Right ventricle myocardium inferior (tissue), 1 donor: Measurements from ENCODE around the gene MUSTN1. TPM values are rescaled to one million over a fixed set of nuclear protein-coding genes. Genes with fewer than 3 reads are reported as not detected.

Experiments
- ATAC-seq: fragments of 200-7000 bp; cut with Tn5 transposase; one replicate; pipeline ENCODE4 v1.9.1; 2020; ENCODE audit warnings: mild to moderate bottlenecking, moderate library complexity
- DNase-seq: peaks from one replicate; pipeline ENCODE4 v3.0.0; 2021; ENCODE audit errors: missing footprints
- intact Hi-C: fragments of 100-400 bp; cut with DNase I; formaldehyde crosslinking; loops from one replicate; pipeline ENCODE4 v1.11.0; 2022
- total RNA-seq: library from RNA; stranded (reverse); fragmentation: NEBNext Ultra II Directional; extraction: Animal tissue kit (Norgen Biotek cat#: 25700); gene quantifications from one replicate; pipeline ENCODE4 v1.2.1, GENCODE V29; 2021
- donor health status: DM: no; HTN: yes; CAD: no; lungs with severe emphysema.

Gene MUSTN1
- total RNA-seq, 1 donor from 2014 or later, result 26.5 TPM

DNA sequence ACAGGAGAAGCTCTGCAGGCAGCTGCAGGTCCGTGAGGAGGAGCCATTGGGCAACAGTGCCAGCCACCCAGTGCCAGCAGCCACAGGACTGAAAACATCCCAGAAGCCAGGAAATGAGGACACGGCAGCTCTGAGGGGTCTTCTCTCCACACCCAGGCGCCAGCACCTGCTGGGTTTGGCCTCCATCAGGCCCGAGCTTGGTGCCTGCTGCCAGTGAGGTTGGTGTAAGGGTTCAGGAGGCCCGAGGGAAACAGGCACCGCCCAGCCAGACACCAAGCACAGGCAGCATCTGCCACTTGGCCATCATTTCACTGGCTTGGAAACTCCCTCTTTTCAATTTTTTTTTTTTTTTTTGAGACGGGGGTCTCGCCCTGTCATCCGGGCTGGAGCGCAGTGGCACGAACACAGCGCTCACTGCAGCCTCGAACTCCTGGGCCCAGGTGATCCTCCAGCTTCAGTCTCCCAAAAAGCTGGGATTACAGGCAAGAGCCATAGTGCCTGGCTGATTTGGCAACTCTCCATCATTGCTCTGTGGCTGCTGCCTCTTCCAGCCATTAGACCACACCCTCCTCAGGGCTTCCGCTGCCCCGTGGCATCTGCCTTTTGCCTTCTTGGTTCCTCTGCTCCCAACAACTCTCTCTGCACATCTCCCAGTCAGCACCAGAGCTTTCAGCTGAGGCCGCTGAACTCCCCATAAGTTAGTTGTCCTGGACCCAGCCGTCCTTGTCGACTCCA lies 41.7 kb downstream of the MUSTN1 start:
- ATAC-seq, result no peak
- peak; percentile 25 for DNase-seq
- intact Hi-C loops, result no loop called here

- DNase-seq (peak; percentile 26), ATAC-seq (no peak)
- intact Hi-C loops, result no loop called here
Measured at GRCh38 chr3:52792413-52792812, 42.4 kb downstream of the MUSTN1 start.

GRCh38 chr3:52791928-52792327 lies 42.9 kb downstream of the MUSTN1 start:
- intact Hi-C loops, result no loop called here
- DNase-seq (no peak), ATAC-seq (no peak)

DNA sequence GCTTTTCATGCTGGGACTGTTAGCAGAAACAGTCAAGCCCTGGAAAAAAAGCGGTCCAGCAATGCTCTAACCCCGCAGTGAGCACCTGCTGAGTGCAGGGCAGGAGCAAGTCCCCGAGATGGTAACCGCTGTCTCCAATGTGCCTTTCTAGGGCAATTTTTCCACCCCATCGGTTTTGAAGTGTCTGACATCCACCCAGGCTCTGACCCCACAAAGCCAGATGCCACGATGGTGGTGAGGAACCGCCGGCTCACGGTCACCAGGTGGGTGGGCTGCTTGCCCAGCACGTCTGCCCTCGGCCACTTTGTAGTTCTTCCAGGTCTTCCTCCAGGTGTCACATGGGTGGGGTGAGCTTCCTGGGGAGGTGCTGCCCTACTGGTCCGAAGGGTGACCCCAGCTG lies 43.5 kb downstream of the MUSTN1 start:
- DNase-seq (peak; percentile 45), ATAC-seq (no peak)
- intact Hi-C loops, result no loop called here

DNA sequence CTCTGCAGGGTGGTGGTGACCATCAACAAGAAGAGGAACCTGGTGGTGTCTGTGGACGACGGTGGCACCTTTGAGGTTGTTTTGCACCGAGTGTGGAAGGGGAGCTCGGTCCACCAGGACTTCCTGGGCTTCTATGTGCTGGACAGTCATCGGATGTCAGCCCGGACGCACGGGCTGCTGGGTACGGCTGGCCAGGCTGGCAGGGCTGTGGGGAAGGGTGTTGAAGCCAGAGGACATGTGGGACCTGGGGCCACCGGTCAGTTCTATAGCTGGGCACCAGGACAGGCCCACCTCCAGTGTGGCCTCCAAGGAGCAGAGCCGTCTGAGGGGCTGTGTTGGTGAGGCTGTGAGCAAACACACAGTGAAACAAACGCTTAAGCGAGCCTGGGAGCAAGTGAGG lies 44.1 kb downstream of the MUSTN1 start:
- DNase-seq, result peak; percentile 42
- intact Hi-C loops, result no loop called here
- ATAC-seq, result no peak

DNA sequence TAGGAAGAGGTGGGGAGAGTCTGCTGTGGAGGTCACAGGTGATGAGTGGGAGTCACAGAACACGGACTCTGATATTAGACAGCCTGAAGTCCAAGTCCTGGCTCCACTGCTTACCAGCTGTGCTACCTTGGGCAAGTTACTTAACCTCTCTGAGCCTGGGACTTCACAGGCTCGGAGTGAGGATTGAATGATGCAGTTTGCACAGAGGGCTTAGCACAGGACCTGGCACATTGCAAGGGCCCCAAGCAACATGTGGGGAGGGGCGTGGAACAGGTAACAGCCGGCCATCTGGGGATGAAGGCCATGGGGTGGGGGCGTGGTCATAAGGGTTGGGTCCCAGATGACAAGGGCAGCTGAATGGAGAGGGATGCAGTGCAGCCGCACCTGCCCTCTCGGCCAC lies 44.5 kb downstream of the MUSTN1 start:
- intact Hi-C loops, result no loop called here
- DNase-seq (no peak), ATAC-seq (no peak)

GRCh38 chr3:52789746-52790040 lies 45.1 kb downstream of the MUSTN1 start:
- intact Hi-C loops, result no loop called here
- ATAC-seq (no peak), DNase-seq (peak; percentile 63)

DNA sequence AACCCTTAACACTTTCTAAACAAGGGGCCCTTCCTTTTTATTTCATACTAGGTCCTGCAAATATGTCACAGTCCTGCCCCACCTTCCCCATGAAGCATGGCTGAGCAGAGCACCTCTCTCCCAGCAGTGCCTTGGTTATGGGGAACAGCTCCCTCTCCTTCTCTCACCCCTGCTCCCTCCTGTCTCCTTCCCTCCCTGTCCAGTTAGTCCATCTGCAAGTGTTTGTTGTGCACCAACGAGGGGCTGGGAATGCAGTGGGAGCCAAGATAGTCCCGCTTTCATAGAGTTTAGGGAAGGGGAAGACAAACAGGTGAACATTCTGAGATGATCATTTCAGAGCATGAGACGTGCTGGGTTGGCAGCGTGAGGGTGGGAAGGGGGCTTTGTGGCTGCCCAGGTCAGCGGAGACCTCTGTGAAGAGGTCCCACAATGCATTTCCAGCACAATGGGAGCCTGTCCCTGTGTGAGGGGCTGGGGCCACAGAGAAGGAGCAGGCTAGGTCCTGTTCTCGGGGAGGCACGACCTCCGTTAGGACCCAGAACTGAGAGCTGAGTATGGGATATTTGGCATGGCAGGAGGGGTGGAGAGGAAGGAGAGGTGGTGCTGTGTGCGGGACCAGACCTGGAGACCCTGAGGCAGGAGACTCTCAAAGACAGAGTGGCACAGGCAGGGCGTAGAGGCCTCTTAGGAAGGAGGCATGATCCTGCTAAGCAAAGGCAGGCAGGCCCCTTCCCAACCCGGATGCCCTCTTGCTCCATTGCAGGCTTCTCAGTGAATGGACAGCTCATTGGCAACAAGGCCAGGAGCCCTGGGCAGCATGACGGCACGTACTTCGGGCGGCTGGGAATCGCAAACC lies 45.7 kb downstream of the MUSTN1 start:
- ATAC-seq, result no peak
- intact Hi-C loops, result no loop called here
- no peak for DNase-seq

GRCh38 chr3:52787672-52788625 lies 46.9 kb downstream of the MUSTN1 start:
- DNase-seq, result no peak
- intact Hi-C loops, result no loop called here
- no peak for ATAC-seq

DNA sequence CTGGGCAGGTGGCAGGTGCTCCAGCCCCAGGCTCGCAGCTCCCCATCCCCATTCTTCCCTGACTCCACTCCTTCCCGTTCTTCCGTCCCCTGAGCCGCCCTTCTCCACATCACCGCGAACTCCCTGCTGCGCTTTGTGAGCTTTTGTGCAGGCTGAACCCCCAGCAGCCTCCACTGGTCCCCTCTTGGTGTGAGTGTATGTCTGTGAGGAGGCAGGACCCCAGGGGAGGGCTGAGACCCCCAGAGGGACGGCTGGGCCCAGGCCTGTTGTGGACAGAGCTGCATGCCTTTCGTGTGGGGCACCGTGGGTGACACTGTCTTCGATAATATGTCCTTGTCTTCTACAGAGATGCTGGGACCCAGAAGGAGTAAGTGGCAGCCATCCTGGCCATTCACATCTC lies 47.6 kb downstream of the MUSTN1 start:
- ATAC-seq (no peak), DNase-seq (no peak)
- intact Hi-C loops, result no loop called here

DNA sequence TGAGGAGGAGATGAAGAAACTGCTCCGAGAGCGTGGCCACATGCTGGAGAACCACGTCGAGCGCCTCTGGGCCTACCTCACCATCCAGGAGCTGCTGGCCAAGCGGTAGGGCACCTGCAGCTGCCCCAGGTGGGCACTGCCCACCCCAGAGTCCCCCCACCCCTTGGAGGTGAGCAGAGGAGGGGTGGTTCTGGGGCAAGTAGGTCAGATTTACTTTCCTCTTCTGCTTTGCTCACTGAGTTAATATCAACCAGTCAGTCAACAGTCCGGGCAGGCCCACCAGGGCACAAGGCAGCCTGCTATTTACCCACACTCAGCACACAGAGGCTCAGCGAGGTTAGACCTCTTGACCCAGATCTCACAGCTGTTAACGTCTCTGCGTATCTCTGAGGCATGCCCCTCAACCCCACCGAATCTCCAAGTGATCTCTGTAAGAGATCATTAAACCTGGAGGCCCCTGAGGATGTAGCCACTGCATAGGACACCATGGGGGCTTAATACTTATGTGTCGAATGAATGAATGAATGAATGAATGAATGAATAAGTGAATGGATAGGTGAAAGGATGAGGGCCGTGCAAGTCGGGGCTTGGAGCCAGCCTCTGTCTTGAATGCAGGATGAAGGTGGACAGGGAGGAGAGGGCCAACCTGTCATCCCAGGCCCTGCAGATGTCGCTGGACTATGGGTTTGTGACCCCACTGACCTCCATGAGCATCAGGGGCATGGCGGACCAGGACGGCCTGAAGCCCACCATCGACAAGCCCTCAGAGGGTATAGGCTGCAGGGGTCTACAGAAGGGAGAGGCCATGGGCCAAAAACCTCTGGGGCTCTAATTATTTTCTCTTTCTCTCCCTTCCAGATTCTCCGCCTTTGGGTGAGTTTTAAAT lies 48.2 kb downstream of the MUSTN1 start:
- intact Hi-C loops, result no loop called here
- no peak for ATAC-seq
- DNase-seq, result no peak

GRCh38 chr3:52784931-52785590 lies 49.8 kb downstream of the MUSTN1 start:
- intact Hi-C loops, result no loop called here
- DNase-seq (no peak), ATAC-seq (no peak)

DNA sequence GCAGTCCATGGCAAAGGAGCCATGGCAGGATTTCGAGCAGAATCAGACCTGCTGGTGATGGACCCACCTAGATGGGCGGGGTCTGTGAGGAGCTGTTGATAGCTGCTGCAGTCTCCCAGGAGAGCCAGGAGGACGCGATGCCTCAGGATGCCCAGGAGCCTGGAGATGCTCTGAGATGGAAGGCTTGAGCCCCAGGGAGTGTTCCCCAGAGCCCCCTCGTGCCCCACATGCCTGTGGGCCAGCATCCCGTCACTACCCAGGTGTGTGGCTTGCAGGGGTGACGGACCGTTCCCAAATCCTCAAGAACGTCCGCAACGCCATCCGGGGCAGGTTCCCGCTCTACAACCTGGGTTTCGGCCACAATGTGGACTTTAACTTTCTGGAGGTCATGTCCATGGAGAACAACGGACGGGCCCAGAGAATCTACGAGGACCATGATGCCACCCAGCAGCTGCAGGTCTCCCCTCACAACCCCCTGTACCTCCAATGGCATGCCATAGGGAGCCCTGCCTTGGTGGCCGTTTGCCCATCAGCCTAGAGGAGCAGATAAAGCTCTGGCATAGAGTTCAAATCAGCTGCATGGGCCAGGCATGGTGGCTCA lies 50.7 kb downstream of the MUSTN1 start:
- DNase-seq (no peak), ATAC-seq (no peak)

DNA sequence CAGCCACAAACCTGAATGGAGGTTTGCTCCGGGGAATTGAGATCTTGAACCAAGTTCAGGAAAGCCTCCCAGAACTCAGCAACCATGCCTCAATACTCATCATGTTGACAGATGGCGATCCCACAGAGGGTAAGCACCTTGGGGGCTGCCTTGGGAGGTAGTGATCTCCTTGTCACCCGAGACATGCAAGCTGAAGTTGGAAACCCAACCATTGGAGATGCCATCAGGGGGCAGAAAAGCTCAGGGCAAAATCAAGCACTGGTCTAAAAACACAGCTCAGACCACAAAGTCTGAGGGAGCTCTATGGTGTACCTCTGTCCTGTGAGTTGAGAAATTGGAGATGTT lies 51.6 kb downstream of the MUSTN1 start:
- no peak for DNase-seq
- intact Hi-C loops, result no loop called here
- no peak for ATAC-seq

More for the DNA sequence above, 50.7 kb downstream of the MUSTN1 start:
- intact Hi-C loops, result no loop called here
